Hepatocyte (in vitro differentiated cells): ENCODE data around the gene GIPC1.

Experiments used
- CTCF ChIP-seq: fragments of 200-600 bp; sonication (generic); IDR thresholded peaks from 2 replicates; pipeline ENCODE4 v1.5.1; 2016; ENCODE audit warnings: antibody characterized with exemption, mild to moderate bottlenecking; ENCODE audit not compliant: poor library complexity
- EZH2 ChIP-seq: fragments of 200-600 bp; sonication (generic); IDR thresholded peaks from 2 replicates; pipeline ENCODE4 v1.6.1; 2016; ENCODE audit warnings: antibody characterized with exemption, mild to moderate bottlenecking, borderline replicate concordance
- EZH2phosphoT487 ChIP-seq: fragments of 200-600 bp; sonication (generic); IDR thresholded peaks from one replicate; pipeline ENCODE4 v1.6.1; 2018; ENCODE audit warnings: antibody characterized with exemption, mild to moderate bottlenecking, low read depth, moderate library complexity; ENCODE audit not compliant: unreplicated experiment, severe bottlenecking

- TF ChIP-seq CTCF (no peak), EZH2 (no peak), EZH2phosphoT487 (no peak)
These were observed 41.2 kb upstream of the GIPC1 start for GRCh38 chr19:14536926-14537692.
